H9 (cell line): ENCODE measurements around the gene PNPLA7. TPM values are rescaled to one million over a fixed set of nuclear protein-coding genes. Genes with fewer than 3 reads are reported as not detected.

Experiments used
- DNase-seq: peaks from one replicate; pipeline ENCODE4 v3.0.0-alpha.2; 2017
- H2AFZ ChIP-seq: one replicate; pipeline ENCODE4 v1.6.1; 2013; ENCODE audit warnings: mild to moderate bottlenecking, low read length, control low read depth, moderate library complexity
- H2AK5ac ChIP-seq: 2 replicates; pipeline ENCODE4 v1.6.1; 2013; ENCODE audit warnings: low read length, control low read depth, mixed read lengths; ENCODE audit not compliant: insufficient read length
- H2BK120ac ChIP-seq: one replicate; pipeline ENCODE4 v1.6.1; 2013; ENCODE audit warnings: low read depth, mild to moderate bottlenecking, low read length, control low read depth, inconsistent platforms; ENCODE audit not compliant: poor library complexity, severe bottlenecking
- H2BK12ac ChIP-seq: 2 replicates; pipeline ENCODE4 v1.6.1; 2013; ENCODE audit warnings: low read length, control low read depth, mixed read lengths, low read depth; ENCODE audit not compliant: insufficient read length
- H2BK15ac ChIP-seq: 2 replicates; pipeline ENCODE4 v1.6.1; 2013; ENCODE audit warnings: low read depth, low read length, control low read depth
- H2BK20ac ChIP-seq: one replicate; pipeline ENCODE4 v1.6.1; 2013; ENCODE audit warnings: low read depth, mild to moderate bottlenecking, low read length, control low read depth, inconsistent platforms; ENCODE audit not compliant: poor library complexity, severe bottlenecking
- H2BK5ac ChIP-seq: 2 replicates; pipeline ENCODE4 v1.6.1; 2013; ENCODE audit warnings: low read length, control low read depth, mixed read lengths; ENCODE audit not compliant: insufficient read length
- H3K14ac ChIP-seq: 2 replicates; pipeline ENCODE4 v1.6.1; 2013; ENCODE audit warnings: low read length, control low read depth; ENCODE audit not compliant: insufficient read depth
- H3K18ac ChIP-seq: 2 replicates; pipeline ENCODE4 v1.6.1; 2013; ENCODE audit warnings: low read depth, mild to moderate bottlenecking, mixed read lengths, low read length, control low read depth; ENCODE audit not compliant: insufficient read length
- H3K23ac ChIP-seq: 2 replicates; pipeline ENCODE4 v1.6.1; 2013; ENCODE audit warnings: low read length, control low read depth, mixed read lengths, low read depth; ENCODE audit not compliant: insufficient read length
- H3K23me2 ChIP-seq: 2 replicates; pipeline ENCODE4 v1.6.1; 2013; ENCODE audit warnings: low read depth, mild to moderate bottlenecking, mixed read lengths, low read length, control low read depth; ENCODE audit not compliant: insufficient read length, poor library complexity, severe bottlenecking
- H3K27ac ChIP-seq: 2 replicates; pipeline ENCODE4 v1.5.1; 2013; ENCODE audit warnings: low read length, control low read depth, mixed read lengths, low read depth; ENCODE audit not compliant: insufficient read length
- H3K27me3 ChIP-seq: 2 replicates; pipeline ENCODE4 v1.6.1; 2013; ENCODE audit warnings: low read length, control low read depth, inconsistent platforms; ENCODE audit not compliant: insufficient read depth
- H3K4ac ChIP-seq: 2 replicates; pipeline ENCODE4 v1.6.1; 2013; ENCODE audit warnings: low read depth, mild to moderate bottlenecking, control low read depth, inconsistent platforms, low read length, moderate library complexity
- H3K4me1 ChIP-seq: 2 replicates; pipeline ENCODE4 v1.6.1; 2013; ENCODE audit warnings: low read length, control low read depth, inconsistent platforms; ENCODE audit not compliant: insufficient read depth
- H3K4me2 ChIP-seq: 2 replicates; pipeline ENCODE4 v1.6.1; 2013; ENCODE audit warnings: low read length, control low read depth, mixed read lengths; ENCODE audit not compliant: insufficient read length, insufficient read depth
- H3K56ac ChIP-seq: 2 replicates; pipeline ENCODE4 v1.6.1; 2013; ENCODE audit warnings: low read depth, mild to moderate bottlenecking, mixed read lengths, low read length, control low read depth; ENCODE audit not compliant: insufficient read length
- H3K79me1 ChIP-seq: 2 replicates; pipeline ENCODE4 v1.6.1; 2013; ENCODE audit warnings: low read depth, mild to moderate bottlenecking, moderate library complexity, low read length, control low read depth, inconsistent platforms; ENCODE audit not compliant: insufficient read depth, poor library complexity, severe bottlenecking
- H3K79me2 ChIP-seq: 2 replicates; pipeline ENCODE4 v1.6.1; 2013; ENCODE audit warnings: low read length, control low read depth, inconsistent platforms; ENCODE audit not compliant: insufficient read depth
- H3K9ac ChIP-seq: 2 replicates; pipeline ENCODE4 v1.6.1; 2013; ENCODE audit warnings: low read length, control low read depth, mixed read lengths; ENCODE audit not compliant: insufficient read length; ENCODE audit errors: extremely low read depth
- H3K9me3 ChIP-seq: one replicate; pipeline ENCODE4 v1.6.1; 2013; ENCODE audit warnings: low read depth, low read length, inconsistent platforms; ENCODE audit not compliant: control insufficient read depth
- H3T11ph ChIP-seq: one replicate; pipeline ENCODE4 v1.6.1; 2013; ENCODE audit warnings: mild to moderate bottlenecking, low read length, control low read depth, inconsistent platforms
- H4K20me1 ChIP-seq: one replicate; pipeline ENCODE4 v1.6.1; 2013; ENCODE audit not compliant: control insufficient read depth, insufficient read length, insufficient read depth
- H4K5ac ChIP-seq: 2 replicates; pipeline ENCODE4 v1.6.1; 2013; ENCODE audit warnings: low read depth, mild to moderate bottlenecking, mixed read lengths, low read length, control low read depth; ENCODE audit not compliant: insufficient read length
- H4K8ac ChIP-seq: replicated peaks from 2 replicates; pipeline ENCODE4 v1.6.1; 2013; ENCODE audit warnings: low read length, control low read depth, mixed read lengths, low read depth; ENCODE audit not compliant: insufficient read length
- H4K91ac ChIP-seq: 2 replicates; pipeline ENCODE4 v1.6.1; 2013; ENCODE audit warnings: low read depth, mild to moderate bottlenecking, moderate library complexity, mixed read lengths, low read length, control low read depth; ENCODE audit not compliant: insufficient read length
- H3K27ac Mint-ChIP-seq, 3 experiments: 2 replicates in 2 of 3; 3 replicates in 1 of 3; pipeline ENCODE4 v1.8.0; 2020 to 2021; ENCODE audit warnings: mixed read lengths in 3 of 3, mild to moderate bottlenecking in 1 of 3, moderate library complexity in 1 of 3
- H3K27me3 Mint-ChIP-seq: 2 replicates; pipeline ENCODE4 v1.8.0; 2021; ENCODE audit warnings: low read depth, mild to moderate bottlenecking, moderate library complexity, mixed read lengths
- H3K36me3 Mint-ChIP-seq, 3 experiments: 2 replicates in 2 of 3; 3 replicates in 1 of 3; pipeline ENCODE4 v1.8.0; 2020 to 2021; ENCODE audit warnings: low read depth in 3 of 3, mixed read lengths in 3 of 3; ENCODE audit not compliant: insufficient read depth in 1 of 3
- H3K4me1 Mint-ChIP-seq, 2 experiments: 2 replicates each; pipeline ENCODE4 v1.8.0; 2020; ENCODE audit warnings: mixed read lengths in 2 of 2
- H3K4me3 Mint-ChIP-seq, 2 experiments: 2 replicates in 1 of 2; 3 replicates in 1 of 2; pipeline ENCODE4 v1.8.0; 2020 to 2021; ENCODE audit warnings: mild to moderate bottlenecking in 2 of 2, mixed read lengths in 2 of 2, moderate library complexity in 1 of 2
- H3K9me3 Mint-ChIP-seq, 2 experiments: 2 replicates in 1 of 2; 3 replicates in 1 of 2; pipeline ENCODE4 v1.8.0; 2020; ENCODE audit warnings: mild to moderate bottlenecking in 2 of 2, mixed read lengths in 2 of 2, moderate library complexity in 1 of 2
- WGBS: extraction: QIAGEN DNeasy Blood & Tissue Kit; methylation state at CpG from one replicate; pipeline ENCODE4 v1.1.7; 2013; ENCODE audit warnings: missing lambda C conversion rate, low lambda C conversion rate, mixed read lengths; ENCODE audit not compliant: insufficient read length; ENCODE audit errors: extremely low coverage; 5-methylcytosine and 5-hydroxymethylcytosine counted together
- total RNA-seq: library from RNA; stranded (reverse); gene quantifications from 2 replicates; pipeline ENCODE4 v1.2.1, GENCODE V29; 2021
- TF ChIP-seq, protein P1 (sequence below): fragments of 200-600 bp; sonication (generic); conservative IDR thresholded peaks from 3 replicates; pipeline ENCODE4 v1.8.0; 2021; ENCODE audit warnings: antibody characterized with exemption, mild to moderate bottlenecking

The PNPLA7 gene
- total RNA-seq, 1 experiment from 2014 or later, result 1.8 TPM

DNA sequence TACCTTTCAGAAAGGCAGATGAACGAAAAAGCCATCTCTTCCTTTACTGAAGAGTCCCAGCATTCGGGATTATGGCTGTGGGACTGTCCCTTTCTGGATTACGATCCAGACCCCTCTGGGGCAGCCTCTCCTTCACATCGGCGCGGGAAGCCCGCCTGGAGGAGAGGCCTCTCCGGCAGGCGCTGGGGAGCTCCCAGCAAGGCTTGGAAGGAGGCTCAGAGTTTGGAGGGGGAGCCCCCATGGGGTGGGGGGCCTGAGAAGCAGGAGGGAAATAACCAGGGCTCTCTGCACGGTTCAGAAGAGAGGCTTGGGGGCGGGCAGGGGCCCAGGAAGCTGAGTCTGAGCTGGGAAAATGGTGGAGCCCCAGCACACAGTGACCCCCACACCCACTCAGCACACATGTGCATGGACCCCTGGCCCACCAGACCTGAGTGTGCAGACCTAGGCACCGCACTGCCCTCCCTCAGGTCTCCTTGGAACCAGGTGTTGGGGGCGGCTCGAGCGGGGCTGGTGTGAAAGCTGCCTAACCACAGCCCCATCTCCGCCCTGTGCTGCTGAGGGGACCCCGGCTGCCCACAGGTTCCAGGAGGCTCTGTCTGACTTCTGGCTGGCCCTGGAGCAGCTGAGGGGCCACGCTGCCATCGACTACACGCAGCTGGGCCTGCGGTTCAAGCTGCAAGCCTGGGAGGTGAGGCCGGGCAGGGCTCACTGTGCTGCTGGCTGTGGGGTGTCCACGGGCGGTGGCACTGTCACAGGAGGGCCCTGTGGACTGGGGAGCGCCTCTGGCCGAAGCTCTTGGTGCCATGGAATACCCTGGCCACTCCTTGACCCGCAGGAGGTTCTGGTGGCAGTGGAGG is 122.5 kb downstream of the PNPLA7 start:
- TF ChIP-seq, protein P1, sequence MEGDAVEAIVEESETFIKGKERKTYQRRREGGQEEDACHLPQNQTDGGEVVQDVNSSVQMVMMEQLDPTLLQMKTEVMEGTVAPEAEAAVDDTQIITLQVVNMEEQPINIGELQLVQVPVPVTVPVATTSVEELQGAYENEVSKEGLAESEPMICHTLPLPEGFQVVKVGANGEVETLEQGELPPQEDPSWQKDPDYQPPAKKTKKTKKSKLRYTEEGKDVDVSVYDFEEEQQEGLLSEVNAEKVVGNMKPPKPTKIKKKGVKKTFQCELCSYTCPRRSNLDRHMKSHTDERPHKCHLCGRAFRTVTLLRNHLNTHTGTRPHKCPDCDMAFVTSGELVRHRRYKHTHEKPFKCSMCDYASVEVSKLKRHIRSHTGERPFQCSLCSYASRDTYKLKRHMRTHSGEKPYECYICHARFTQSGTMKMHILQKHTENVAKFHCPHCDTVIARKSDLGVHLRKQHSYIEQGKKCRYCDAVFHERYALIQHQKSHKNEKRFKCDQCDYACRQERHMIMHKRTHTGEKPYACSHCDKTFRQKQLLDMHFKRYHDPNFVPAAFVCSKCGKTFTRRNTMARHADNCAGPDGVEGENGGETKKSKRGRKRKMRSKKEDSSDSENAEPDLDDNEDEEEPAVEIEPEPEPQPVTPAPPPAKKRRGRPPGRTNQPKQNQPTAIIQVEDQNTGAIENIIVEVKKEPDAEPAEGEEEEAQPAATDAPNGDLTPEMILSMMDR, result no peak
- Mint-ChIP-seq H3K4me1 (no peaks in the 10 kb centered on the region; a peak in 1 of 4 replicates), H3K36me3 (no peaks in the 10 kb centered on the region), H3K4me3 (no peak overlapping the region), H3K27me3 (peaks cover 10% of the 10 kb centered on the region), H3K27ac (no peak overlapping the region), H3K9me3 (no peaks in the 10 kb centered on the region)
- DNase-seq, result no peak
- H3K27ac ChIP-seq, result no peak overlapping the region
- H3T11ph ChIP-seq, result no peak overlapping the region
- H3K9ac ChIP-seq, result no peak overlapping the region
- H3K4ac ChIP-seq, result no peak overlapping the region
- no peak overlapping the region for H4K91ac ChIP-seq
- no peak overlapping the region for H2AFZ ChIP-seq
- H4K20me1 ChIP-seq, result no peaks in the 10 kb centered on the region
- no peak overlapping the region for H2BK5ac ChIP-seq
- no peak overlapping the region for H3K4me2 ChIP-seq
- H3K27me3 ChIP-seq, result no peaks in the 10 kb centered on the region
- H3K9me3 ChIP-seq, result no peaks in the 10 kb centered on the region
- no peak overlapping the region for H2BK15ac ChIP-seq
- H3K18ac ChIP-seq, result no peak overlapping the region
- no CpG with 5 or more reads among the region's 27 CpGs for WGBS
- no peak overlapping the region for H3K23ac ChIP-seq
- no peak overlapping the region for H3K56ac ChIP-seq
- no peaks in the 10 kb centered on the region for H3K4me1 ChIP-seq
- H4K5ac ChIP-seq, result no peak overlapping the region
- no peaks in the 10 kb centered on the region for H3K79me2 ChIP-seq
- H3K14ac ChIP-seq, result no peak overlapping the region
- no peak overlapping the region for H2BK20ac ChIP-seq
- H2BK12ac ChIP-seq, result no peak overlapping the region
- no peak overlapping the region for H2AK5ac ChIP-seq
- H2BK120ac ChIP-seq, result no peak overlapping the region
- no peaks in the 10 kb centered on the region for H3K79me1 ChIP-seq
- H3K23me2 ChIP-seq, result peaks cover 5% of the 10 kb centered on the region
- H4K8ac ChIP-seq, result no peak overlapping the region
